Glutamatergic neuron (in vitro differentiated cells): ENCODE results near the gene LRP6. TPM values are rescaled to one million over a fixed set of nuclear protein-coding genes. Genes with fewer than 3 reads are reported as not detected.

Experiments
- DNase-seq: peaks from one replicate; pipeline ENCODE4 v3.0.0; 2022
- H3K27ac Mint-ChIP-seq: one replicate; pipeline ENCODE4 v1.8.0; 2020; ENCODE audit warnings: mild to moderate bottlenecking, mixed read lengths, inconsistent platforms; ENCODE audit not compliant: unreplicated experiment
- H3K27me3 Mint-ChIP-seq: one replicate; pipeline ENCODE4 v1.8.0; 2020; ENCODE audit warnings: mild to moderate bottlenecking, moderate library complexity, mixed read lengths, inconsistent platforms; ENCODE audit not compliant: unreplicated experiment
- H3K36me3 Mint-ChIP-seq: one replicate; pipeline ENCODE4 v1.8.0; 2020; ENCODE audit warnings: mild to moderate bottlenecking, mixed read lengths, inconsistent platforms; ENCODE audit not compliant: unreplicated experiment
- H3K4me1 Mint-ChIP-seq: one replicate; pipeline ENCODE4 v1.8.0; 2020; ENCODE audit warnings: mild to moderate bottlenecking, low read depth, mixed read lengths, inconsistent platforms; ENCODE audit not compliant: unreplicated experiment
- H3K4me3 Mint-ChIP-seq: one replicate; pipeline ENCODE4 v1.8.0; 2020; ENCODE audit warnings: mild to moderate bottlenecking, mixed read lengths, inconsistent platforms; ENCODE audit not compliant: unreplicated experiment
- H3K9me3 Mint-ChIP-seq: one replicate; pipeline ENCODE4 v1.8.0; 2020; ENCODE audit warnings: mild to moderate bottlenecking, moderate library complexity, mixed read lengths, inconsistent platforms; ENCODE audit not compliant: unreplicated experiment
- CTCF ChIP-seq: fragments of 200-600 bp; sonication (generic); IDR thresholded peaks from one replicate; pipeline ENCODE4 v1.5.0; 2021; ENCODE audit not compliant: partially characterized antibody, unreplicated experiment
- total RNA-seq: library from RNA; stranded (reverse); fragmentation: NEBNext Ultra II Directional; extraction: Animal tissue kit (Norgen Biotek cat#: 25700); gene quantifications from one replicate; pipeline ENCODE4 v1.2.1, GENCODE V29; 2021; ENCODE audit not compliant: unreplicated experiment

LRP6 gene
- total RNA-seq, 1 donor from 2014 or later = 48.3 TPM

GRCh38 chr12:12091071-12091470, 175.8 kb downstream of the LRP6 start:
- Mint-ChIP-seq H3K27ac (no peak overlapping the region), H3K27me3 (no peaks in the 10 kb centered on the region), H3K9me3 (no peaks in the 10 kb centered on the region), H3K36me3 (no peaks in the 10 kb centered on the region), H3K4me1 (peaks cover 2% of the 10 kb centered on the region), H3K4me3 (no peak overlapping the region)
- TF ChIP-seq CTCF = no peak
- no peak for DNase-seq

- no peak overlapping the region for H3K27ac Mint-ChIP-seq
- TF ChIP-seq CTCF = no peak
- no peaks in the 10 kb centered on the region for H3K27me3 Mint-ChIP-seq
- H3K4me3 Mint-ChIP-seq = no peak overlapping the region
- peaks cover 2% of the 10 kb centered on the region for H3K4me1 Mint-ChIP-seq
- H3K9me3 Mint-ChIP-seq = no peaks in the 10 kb centered on the region
- no peak for DNase-seq
- H3K36me3 Mint-ChIP-seq = no peaks in the 10 kb centered on the region
Measured at GRCh38 chr12:12088761-12089160, 178.1 kb downstream of the LRP6 start.

- Mint-ChIP-seq H3K4me1 (peaks cover 2% of the 10 kb centered on the region), H3K9me3 (no peaks in the 10 kb centered on the region), H3K4me3 (no peak overlapping the region), H3K36me3 (no peaks in the 10 kb centered on the region), H3K27ac (no peak overlapping the region), H3K27me3 (no peaks in the 10 kb centered on the region)
- DNase-seq = no peak
- no peak for TF ChIP-seq CTCF
Measured at GRCh38 chr12:12088147-12088546, 178.7 kb downstream of the LRP6 start.

- Mint-ChIP-seq H3K4me3 (no peak overlapping the region), H3K36me3 (no peaks in the 10 kb centered on the region), H3K27ac (no peak overlapping the region), H3K27me3 (no peaks in the 10 kb centered on the region), H3K9me3 (no peaks in the 10 kb centered on the region), H3K4me1 (no peaks in the 10 kb centered on the region)
- TF ChIP-seq CTCF = no peak
- no peak for DNase-seq
Measured at GRCh38 chr12:12087693-12088034, 179.2 kb downstream of the LRP6 start.

GRCh38 chr12:12086973-12087692, 179.7 kb downstream of the LRP6 start:
- Mint-ChIP-seq H3K9me3 (no peaks in the 10 kb centered on the region), H3K27ac (no peak overlapping the region), H3K36me3 (no peaks in the 10 kb centered on the region), H3K4me3 (no peak overlapping the region), H3K4me1 (no peaks in the 10 kb centered on the region), H3K27me3 (no peaks in the 10 kb centered on the region)
- DNase-seq = no peak
- TF ChIP-seq CTCF = no peak
